ENCODE measurements around the gene GRB10. TPM values are rescaled to one million over a fixed set of nuclear protein-coding genes. Genes with fewer than 3 reads are reported as not detected.

The GRB10 gene
- total RNA-seq, 1 donor from 2014 or later = 93.0 TPM

DNA sequence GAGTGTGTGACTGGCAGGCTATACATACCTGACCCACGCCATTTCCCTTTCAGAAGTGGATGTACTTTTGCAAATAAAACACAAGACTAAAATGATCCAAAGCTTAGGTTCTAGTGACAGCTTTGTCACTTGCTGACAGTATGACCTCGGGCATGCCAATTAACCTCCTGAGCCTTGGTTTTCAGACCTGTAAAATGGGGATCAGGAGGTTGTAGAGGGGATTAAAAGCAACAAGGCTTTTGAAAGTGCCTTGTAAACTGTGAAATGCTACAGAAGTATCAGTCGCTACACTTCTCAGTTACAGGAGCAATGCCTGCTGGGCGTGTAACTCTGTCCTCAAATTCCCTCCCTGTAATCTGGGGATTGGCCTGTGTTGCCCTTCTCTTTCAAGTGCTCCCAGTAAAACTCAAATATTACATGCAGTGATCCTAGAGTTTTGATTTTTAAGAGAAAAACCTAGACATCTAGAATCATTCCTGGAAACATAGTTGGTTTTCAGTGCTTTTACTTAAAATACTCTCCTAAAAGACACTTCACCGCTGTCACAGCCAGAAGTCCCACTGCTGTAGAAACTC, 8.8 kb upstream of the GRB10 start:
- DNase-seq (ENCODE audit: low read depth, low spot score) = no peak
- H3K4me1 Mint-ChIP-seq = peaks cover 51% of the 10 kb centered on the region
- peaks cover 13% of the 10 kb centered on the region for H3K36me3 Mint-ChIP-seq (ENCODE audit: low read depth)
- TF ChIP-seq CTCF (conservative IDR thresholded peaks at IDR 0.05) = no peak
- H3K27me3 Mint-ChIP-seq (ENCODE audit: low read depth) = peaks cover 15% of the 10 kb centered on the region
- H3K27ac Mint-ChIP-seq (ENCODE audit: unreplicated experiment) = peak overlapping the region; percentile 97
- H3K9me3 Mint-ChIP-seq = no peaks in the 10 kb centered on the region
- H3K4me3 Mint-ChIP-seq = peak overlapping the region; percentile 96

DNA sequence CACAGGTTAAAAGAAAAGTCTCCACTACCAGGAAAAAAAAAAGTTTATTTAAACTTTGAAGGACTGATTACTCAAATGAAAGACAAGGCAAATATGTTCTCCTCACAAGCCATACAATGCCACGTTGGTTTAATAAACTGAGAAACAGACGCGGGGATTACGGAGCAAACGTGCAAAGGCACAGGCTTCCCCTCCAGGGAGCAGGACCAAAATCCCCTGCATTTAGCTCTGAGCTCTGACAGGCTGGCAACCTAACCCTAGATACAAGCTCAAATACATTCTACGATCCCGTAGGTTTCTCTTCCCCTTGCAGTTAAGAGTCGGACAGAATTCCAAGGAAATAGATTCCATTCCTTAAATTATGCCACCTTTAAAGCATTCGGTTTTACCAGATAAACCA, 7.7 kb upstream of the GRB10 start:
- no peak for DNase-seq (ENCODE audit: low read depth, low spot score)
- Mint-ChIP-seq H3K27ac (ENCODE audit: unreplicated experiment) (no peak overlapping the region), H3K4me1 (peaks cover 53% of the 10 kb centered on the region)

DNA sequence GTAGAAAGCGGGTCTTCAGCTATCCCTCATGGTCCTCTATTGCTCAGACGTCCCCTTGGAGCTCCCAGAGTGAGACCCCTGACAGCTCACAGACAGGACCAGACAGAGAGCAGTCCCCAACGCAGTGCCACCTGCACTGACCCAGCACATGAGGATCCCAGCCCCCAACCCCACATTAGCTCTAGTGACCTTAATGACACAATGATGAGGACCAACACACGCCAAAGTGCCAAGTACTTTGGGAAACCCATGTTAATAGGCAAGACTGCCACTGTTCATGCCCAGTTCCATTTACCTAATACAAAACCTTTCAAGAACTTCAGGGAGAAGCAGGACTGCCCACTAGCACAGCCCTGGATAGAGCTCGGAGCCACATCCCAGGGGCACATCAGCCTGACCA, 5.7 kb upstream of the GRB10 start:
- Mint-ChIP-seq H3K9me3 (no peaks in the 10 kb centered on the region), H3K4me3 (peak overlapping the region; percentile 59), H3K27ac (ENCODE audit: unreplicated experiment) (no peak overlapping the region), H3K27me3 (ENCODE audit: low read depth) (no peaks in the 10 kb centered on the region), H3K36me3 (ENCODE audit: low read depth) (peaks cover 22% of the 10 kb centered on the region), H3K4me1 (peaks cover 63% of the 10 kb centered on the region)
- TF ChIP-seq CTCF (conservative IDR thresholded peaks at IDR 0.05) = no peak
- DNase-seq (ENCODE audit: low read depth, low spot score) = no peak

More for the DNA sequence above, 7.7 kb upstream of the GRB10 start:
- no peaks in the 10 kb centered on the region for H3K9me3 Mint-ChIP-seq
- H3K27me3 Mint-ChIP-seq (ENCODE audit: low read depth) = peaks cover 14% of the 10 kb centered on the region
- no peak for TF ChIP-seq CTCF (conservative IDR thresholded peaks at IDR 0.05)
- H3K36me3 Mint-ChIP-seq (ENCODE audit: low read depth) = peaks cover 18% of the 10 kb centered on the region
- peak overlapping the region; percentile 96 for H3K4me3 Mint-ChIP-seq

DNA sequence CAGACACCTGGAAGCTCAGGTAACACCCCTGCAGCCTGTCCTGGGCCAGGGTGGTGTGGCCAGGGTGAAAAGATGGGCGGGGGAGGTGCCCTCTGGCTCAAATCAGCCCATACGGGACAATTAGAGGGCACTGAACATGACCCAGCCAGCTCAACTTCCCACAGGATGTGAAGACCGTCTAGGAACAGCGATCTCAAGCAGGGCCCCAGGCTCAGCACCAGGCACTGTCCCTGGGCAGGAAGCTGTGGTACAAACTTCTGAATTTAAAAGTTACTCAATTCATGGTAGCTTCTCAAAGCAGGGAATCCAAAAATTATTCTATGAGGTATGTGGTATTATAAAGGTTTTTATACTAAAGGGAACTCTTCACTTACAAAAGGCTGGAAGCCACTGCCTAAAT, 5.1 kb upstream of the GRB10 start:
- peaks cover 69% of the 10 kb centered on the region for H3K4me1 Mint-ChIP-seq

DNA sequence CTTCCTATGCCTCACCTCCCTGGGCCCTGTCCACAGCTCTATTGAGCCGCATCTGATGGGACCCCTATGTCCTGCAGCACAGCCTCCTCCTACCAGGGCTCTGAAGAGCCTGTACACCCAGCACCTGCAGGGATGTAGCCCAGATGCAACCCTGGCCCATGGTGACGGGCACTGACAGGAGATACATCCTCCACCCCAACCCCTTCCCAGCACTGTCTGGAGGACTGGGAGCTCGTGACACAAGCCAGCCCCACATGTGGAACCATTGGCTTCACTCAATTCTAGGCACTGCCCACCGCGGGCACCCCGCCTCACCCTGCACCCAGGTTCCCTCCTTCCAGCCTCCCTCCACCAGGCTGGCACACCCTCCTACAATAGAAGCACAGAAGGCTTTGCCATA, 2.6 kb upstream of the GRB10 start:
- peaks cover 25% of the 10 kb centered on the region for H3K36me3 Mint-ChIP-seq (ENCODE audit: low read depth)
- H3K4me3 Mint-ChIP-seq = no peak overlapping the region
- H3K27ac Mint-ChIP-seq (ENCODE audit: unreplicated experiment) = no peak overlapping the region
- no peaks in the 10 kb centered on the region for H3K9me3 Mint-ChIP-seq
- DNase-seq (ENCODE audit: low read depth, low spot score) = no peak
- no peaks in the 10 kb centered on the region for H3K27me3 Mint-ChIP-seq (ENCODE audit: low read depth)
- peaks cover 63% of the 10 kb centered on the region for H3K4me1 Mint-ChIP-seq
- no peak for TF ChIP-seq CTCF (conservative IDR thresholded peaks at IDR 0.05)

More for the DNA sequence above, 5.1 kb upstream of the GRB10 start:
- Mint-ChIP-seq H3K4me3 (no peak overlapping the region), H3K27ac (ENCODE audit: unreplicated experiment) (no peak overlapping the region), H3K27me3 (ENCODE audit: low read depth) (no peaks in the 10 kb centered on the region), H3K36me3 (ENCODE audit: low read depth) (peaks cover 22% of the 10 kb centered on the region), H3K9me3 (no peaks in the 10 kb centered on the region)
- DNase-seq (ENCODE audit: low read depth, low spot score) = no peak
- TF ChIP-seq CTCF (conservative IDR thresholded peaks at IDR 0.05) = no peak

All from neural crest cell (in vitro differentiated cells).